NCI-H510A treated with DMSO at 0.1 percent for 48 hours (cell line): ENCODE data around the gene PRDM16.

Experiments used
- DNase-seq: peaks from one replicate; lab custom pipeline; 2025; lab: John Stamatoyannopoulos, UW

The PRDM16 gene

DNA sequence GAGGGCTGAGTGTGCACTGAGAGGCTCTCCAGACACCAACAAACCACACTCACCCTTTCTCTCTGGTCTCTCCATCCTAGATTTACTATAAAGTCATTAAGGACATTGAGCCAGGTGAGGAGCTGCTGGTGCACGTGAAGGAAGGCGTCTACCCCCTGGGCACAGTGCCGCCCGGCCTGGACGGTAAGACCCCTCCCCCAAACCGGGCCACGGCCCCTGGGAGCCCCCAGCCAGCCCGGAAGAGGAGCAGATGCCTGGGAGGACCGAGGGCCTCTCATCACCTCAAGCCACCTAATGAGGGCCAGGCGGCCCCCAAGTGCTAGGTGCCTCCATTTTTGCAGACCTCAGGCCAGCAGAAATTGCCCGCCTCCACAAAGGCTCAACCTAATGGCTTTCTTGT, 327.4 kb downstream of the PRDM16 start:
- no peak for DNase-seq

GRCh38 chr1:3397311-3397710, 328.3 kb downstream of the PRDM16 start:
- DNase-seq: no peak

DNA sequence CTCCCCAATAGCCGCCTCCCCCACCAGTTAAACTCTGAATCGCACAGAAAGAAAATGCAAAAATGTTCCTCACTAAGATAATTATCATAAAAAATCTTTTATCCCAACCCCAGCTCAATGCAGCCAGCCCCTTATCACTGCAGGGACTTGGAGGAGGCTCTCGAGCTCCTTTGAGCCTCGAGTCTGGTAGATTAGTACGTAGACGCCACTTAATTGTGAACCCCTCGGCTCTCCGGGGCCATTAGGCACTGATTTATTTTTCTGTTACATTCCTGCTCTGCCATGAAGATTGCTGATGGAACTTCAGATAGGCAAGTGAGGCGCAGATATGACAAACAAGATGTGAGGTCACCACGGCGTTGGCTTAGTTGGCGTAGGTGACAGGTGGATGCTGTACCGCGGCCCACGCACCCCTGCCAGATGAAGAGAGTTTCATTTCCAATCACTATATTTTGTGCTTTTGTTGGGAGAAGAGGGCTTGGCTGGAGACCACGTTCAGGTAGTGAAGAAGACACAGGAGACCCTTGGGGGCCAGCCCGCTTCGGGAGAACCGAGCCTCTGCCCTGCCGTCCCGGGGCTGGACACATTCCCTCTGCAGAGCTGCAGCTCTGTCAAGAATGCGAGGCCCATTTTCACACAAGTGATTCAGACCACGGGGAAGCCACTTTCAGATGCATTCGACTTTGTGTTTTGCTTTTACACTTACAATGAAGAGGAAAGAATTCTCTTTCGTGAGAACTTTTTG, 329.6 kb downstream of the PRDM16 start:
- no peak for DNase-seq

GRCh38 chr1:3399732-3400131, 330.7 kb downstream of the PRDM16 start:
- DNase-seq: no peak

DNA sequence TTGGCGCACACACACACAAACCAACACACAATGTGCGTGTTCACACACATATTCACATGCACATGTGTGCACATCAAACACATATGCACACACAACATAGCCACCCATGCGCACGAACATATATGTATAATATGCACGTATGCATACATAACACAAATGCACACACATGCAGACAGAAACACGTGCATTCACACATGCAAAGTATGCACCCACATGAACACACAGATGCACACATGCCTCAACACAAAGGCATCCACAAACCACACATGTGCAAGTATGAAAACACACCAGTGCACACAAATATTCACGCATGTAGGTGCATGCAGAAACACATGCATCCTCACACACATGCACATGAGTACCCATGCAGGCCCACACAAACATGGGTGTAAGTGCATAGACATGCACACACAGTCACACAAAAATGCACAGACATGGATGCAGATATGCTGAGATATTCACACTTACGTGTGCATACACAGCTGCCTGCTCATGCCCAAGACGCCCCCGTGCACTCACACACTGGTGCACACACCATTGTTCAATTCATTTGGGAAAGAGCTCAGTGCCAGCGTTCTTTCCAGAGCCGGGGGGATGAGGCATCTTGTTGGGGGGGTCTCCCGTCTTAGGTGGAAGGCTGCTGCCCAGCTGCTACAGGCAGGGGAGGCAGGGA, 332.7 kb downstream of the PRDM16 start:
- no peak for DNase-seq

DNA sequence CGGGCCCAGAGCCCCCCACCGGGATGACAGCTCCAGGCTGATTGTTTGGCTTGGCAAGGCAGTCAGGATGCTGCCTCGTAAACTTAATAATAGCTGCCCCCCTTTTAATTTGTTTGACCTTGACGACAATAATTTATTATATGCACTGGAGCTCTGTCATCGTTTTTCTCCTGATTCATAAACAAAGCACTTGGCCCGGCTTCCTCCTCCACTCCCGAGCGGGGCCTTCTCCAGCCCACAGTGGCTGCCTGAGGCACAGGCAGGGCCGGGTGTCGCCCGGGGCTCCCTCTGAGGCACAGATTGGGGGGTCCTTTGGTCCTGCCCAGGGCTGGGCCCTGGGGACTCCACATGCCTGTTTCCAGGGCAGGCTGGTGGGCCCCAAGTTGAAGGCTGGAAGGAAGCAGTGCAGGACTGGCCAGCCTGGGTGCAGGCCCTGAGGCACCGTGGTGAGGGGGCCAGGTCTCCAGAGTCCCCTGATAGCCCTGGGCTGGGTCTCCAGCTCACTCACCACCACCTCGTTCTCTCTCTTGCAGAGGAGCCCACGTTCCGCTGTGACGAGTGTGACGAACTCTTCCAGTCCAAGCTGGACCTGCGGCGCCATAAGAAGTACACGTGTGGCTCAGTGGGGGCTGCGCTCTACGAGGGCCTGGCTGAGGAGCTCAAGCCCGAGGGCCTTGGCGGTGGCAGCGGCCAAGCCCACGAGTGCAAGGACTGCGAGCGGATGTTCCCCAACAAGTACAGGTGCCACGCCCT, 333.4 kb downstream of the PRDM16 start:
- no peak for DNase-seq

DNA sequence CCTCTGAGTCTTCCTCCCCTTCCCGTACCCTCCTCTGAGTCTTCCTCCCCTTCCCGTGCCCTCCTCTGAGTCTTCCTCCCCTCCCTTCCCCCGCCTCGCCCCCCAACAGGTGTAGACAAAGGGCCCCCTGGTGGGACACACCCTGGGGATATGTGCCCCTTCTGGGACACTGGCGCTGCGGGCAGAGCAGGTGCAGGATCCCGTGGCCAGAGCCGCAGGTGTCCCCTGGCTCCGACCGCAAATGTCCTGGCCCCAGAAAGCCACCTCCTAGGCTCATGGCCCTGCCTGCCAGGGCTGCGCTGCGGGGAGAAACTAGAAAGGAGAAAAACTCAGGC, 334.0 kb downstream of the PRDM16 start:
- DNase-seq: no peak

DNA sequence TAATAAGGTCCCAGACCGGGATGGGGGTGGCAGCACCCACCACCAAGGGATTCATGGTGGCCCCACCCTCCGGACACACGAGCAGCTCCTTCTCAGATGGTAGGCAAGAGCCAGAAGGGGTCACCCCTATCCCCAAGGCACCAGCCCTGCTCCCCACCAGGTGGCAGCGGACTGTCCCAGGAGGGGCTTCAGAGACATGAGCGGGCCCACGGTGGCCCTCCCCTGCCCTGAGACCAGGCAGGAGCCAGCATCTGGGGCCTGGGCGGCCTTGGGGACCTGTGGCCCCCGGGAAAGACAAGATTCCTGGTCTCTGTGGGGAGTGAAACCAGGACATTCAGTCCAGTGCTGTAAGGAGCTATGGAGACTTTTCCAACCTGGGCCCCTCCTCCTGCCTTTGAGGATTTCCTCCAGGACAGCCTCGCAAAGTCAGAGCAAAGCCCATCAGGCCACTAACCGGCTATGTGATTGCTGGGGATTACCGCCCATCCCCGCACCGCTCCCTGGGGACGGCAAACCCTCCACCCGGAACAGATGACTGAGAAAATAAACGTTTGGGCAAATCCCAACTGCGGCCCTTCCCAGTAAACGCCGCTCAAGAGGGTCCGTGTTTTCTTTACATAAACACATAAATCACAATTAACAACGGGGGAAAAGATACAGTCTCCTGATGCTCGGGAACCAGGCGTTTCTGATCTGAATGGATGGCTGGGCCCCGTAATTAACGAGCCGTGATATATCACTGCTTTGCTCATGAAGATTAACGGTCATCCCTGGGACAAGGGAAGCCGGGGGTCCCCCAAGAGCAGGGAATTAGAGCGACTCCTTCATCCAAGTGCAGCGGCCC, 334.6 kb downstream of the PRDM16 start:
- no peak for DNase-seq

- DNase-seq: no peak
Observed at GRCh38 chr1:3404301-3404700, 335.3 kb downstream of the PRDM16 start.

DNA sequence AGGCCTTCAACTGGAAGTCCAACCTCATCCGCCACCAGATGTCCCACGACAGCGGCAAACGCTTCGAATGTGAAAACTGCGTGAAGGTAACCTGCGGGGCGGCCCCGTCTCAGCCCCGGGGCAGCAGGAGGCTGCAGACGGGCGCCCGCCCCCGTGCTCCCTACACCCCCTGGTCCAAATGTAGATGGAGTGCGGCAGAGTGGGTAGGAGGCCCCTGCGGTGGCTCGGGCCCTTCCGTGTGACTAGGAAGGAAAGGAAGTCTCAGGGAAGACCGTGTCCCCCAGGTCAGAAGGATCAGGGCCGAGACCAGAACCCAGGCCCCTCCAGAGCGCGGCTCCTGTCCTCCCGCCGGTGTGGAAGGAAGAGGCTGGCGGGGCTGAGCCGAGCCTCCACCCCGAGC, 335.8 kb downstream of the PRDM16 start:
- no peak for DNase-seq

DNA sequence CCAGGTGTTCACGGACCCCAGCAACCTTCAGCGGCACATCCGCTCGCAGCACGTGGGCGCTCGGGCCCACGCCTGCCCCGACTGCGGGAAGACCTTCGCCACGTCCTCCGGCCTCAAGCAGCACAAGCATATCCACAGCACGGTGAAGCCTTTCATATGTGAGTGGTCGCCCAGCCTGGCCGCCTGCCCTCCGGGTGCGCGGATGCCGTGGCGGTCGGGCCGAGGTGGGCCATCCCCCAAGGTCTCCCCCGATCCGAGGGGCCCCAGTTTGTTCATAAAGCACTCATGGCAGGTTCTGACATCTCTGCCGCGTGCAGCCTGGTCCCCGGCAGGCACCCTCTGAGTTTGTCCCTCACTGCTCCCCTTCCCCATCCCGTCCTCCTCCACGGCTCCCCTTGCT, 336.5 kb downstream of the PRDM16 start:
- no peak for DNase-seq

GRCh38 chr1:3405974-3406867, 337.2 kb downstream of the PRDM16 start:
- no peak for DNase-seq

GRCh38 chr1:3407021-3407420, 338.0 kb downstream of the PRDM16 start:
- no peak for DNase-seq

- no peak for DNase-seq
Observed at GRCh38 chr1:3408751-3409266, 339.8 kb downstream of the PRDM16 start.

- DNase-seq: no peak
Observed at GRCh38 chr1:3409366-3410141, 340.6 kb downstream of the PRDM16 start.

DNA sequence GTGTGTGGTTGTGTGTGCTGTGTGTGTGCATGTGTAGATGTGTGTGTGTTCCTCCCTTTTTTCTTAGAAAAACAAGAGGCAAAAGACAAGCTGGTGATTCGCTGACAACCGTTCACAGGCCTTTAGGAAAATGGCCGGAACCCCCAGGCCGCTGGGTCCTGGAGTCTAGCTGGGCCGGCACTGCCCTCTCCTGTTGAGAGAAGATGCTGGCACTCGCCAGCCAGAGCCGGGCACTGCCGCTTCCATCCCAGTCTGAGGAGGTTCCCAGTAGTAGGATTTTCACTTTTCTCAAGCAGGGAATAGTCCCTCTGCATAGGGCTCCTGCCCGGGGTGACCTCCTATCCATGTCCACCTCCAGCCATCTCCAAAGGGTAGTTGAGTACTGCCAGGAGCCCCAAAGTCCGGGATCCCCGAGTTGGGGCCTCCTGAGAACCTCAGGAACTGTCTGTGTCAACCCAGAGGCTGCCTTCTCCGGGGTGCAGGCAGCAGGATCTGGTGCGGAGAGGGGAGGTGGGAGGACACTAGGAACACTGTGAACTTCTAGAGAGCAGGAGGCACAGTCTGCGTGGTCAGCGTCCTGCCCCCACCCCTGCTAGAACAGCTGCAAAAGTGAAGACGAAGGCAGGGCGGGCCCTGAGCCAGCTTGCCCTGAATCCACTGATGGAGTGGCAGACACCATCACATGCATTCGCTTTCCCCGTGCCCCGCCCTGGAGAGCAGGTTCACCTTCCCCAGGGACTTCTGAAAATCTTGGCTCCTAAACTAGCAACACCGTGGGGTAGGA, 341.3 kb downstream of the PRDM16 start:
- DNase-seq: no peak

- DNase-seq: no peak
Observed at GRCh38 chr1:3411806-3412205, 342.8 kb downstream of the PRDM16 start.

GRCh38 chr1:3412376-3412775, 343.4 kb downstream of the PRDM16 start:
- no peak for DNase-seq

- DNase-seq: no peak
Observed at GRCh38 chr1:3413975-3414710, 345.1 kb downstream of the PRDM16 start.
